Chondrocyte (in vitro differentiated cells): Measurements from ENCODE around the gene QRFPR. TPM values are rescaled to one million over a fixed set of nuclear protein-coding genes. Genes with fewer than 3 reads are reported as not detected.

Source experiments
- DNase-seq: peaks from one replicate; pipeline ENCODE4 v3.0.0; 2021; ENCODE audit warnings: mixed read lengths, low spot score
- H3K27ac Mint-ChIP-seq: one replicate; pipeline ENCODE4 v1.8.0; 2021; ENCODE audit warnings: mild to moderate bottlenecking, moderate library complexity, mixed read lengths; ENCODE audit not compliant: unreplicated experiment
- H3K27me3 Mint-ChIP-seq: 2 replicates; pipeline ENCODE4 v1.8.0; 2021; ENCODE audit warnings: low read depth, mixed read lengths
- H3K36me3 Mint-ChIP-seq: 2 replicates; pipeline ENCODE4 v1.8.0; 2021; ENCODE audit warnings: low read depth, mixed read lengths
- H3K4me1 Mint-ChIP-seq: 2 replicates; pipeline ENCODE4 v1.8.0; 2021; ENCODE audit warnings: low read depth, mild to moderate bottlenecking, mixed read lengths
- H3K4me3 Mint-ChIP-seq: one replicate; pipeline ENCODE4 v1.8.0; 2021; ENCODE audit warnings: mild to moderate bottlenecking, moderate library complexity, mixed read lengths; ENCODE audit not compliant: unreplicated experiment
- H3K9me3 Mint-ChIP-seq: 2 replicates; pipeline ENCODE4 v1.8.0; 2021; ENCODE audit warnings: low read depth, mixed read lengths
- total RNA-seq: library from RNA; stranded (reverse); gene quantifications from 3 replicates; pipeline ENCODE4 v1.2.1, GENCODE V29; 2021
- TF ChIP-seq, protein P1 (sequence below): fragments of 200-600 bp; sonication (generic); IDR thresholded peaks from 2 replicates; pipeline ENCODE4 v1.5.0; 2021; ENCODE audit warnings: antibody characterized with exemption, mild to moderate bottlenecking, moderate library complexity

QRFPR gene
- total RNA-seq, 1 donor from 2014 or later, result not detected

DNA sequence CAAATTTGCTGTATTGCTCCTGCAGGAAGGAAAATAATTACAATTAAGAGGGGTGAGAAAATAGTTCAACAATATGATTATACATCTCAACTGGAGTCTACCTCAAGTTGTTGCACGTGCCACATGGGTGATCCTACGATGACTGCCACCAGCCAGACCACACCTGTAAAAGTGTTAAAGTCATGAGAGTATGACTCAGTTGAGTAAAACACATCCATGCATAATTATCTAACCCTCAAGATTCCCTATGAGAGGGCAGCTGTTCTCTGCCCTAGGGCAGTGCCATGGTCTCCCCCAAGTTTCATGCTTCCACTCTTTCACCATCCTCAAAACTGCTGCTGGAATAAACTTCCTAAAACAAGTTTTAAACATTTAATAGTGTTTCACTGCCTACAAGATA lies 44.1 kb downstream of the QRFPR start:
- Mint-ChIP-seq H3K27ac (no peak overlapping the region), H3K4me3 (no peak overlapping the region), H3K36me3 (no peaks in the 10 kb centered on the region)

DNA sequence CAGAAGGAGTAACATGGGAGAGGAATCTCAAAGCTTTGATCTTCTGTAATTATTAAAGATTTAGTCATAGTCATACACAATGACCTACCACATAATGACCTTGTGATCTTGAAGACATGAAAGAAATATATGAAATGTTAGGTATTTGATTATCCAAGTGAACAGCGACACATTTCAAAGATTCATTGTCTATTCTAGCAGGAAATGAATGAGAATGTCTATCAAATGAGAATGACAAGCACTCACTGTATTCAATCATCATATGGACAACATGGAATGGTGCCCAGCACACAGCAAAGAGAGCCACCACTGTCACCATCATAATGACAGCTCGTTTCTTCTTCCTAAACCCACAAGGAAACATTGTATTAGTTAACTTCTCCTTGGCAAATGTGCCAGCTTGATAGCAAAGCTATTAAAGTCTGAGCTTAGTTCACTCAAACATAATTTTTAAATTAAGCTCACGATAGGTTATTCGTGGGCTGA lies 50.6 kb downstream of the QRFPR start:
- peaks cover 9% of the 10 kb centered on the region for H3K27me3 Mint-ChIP-seq

More for the DNA sequence above, 44.1 kb downstream of the QRFPR start:
- TF ChIP-seq, protein P1, sequence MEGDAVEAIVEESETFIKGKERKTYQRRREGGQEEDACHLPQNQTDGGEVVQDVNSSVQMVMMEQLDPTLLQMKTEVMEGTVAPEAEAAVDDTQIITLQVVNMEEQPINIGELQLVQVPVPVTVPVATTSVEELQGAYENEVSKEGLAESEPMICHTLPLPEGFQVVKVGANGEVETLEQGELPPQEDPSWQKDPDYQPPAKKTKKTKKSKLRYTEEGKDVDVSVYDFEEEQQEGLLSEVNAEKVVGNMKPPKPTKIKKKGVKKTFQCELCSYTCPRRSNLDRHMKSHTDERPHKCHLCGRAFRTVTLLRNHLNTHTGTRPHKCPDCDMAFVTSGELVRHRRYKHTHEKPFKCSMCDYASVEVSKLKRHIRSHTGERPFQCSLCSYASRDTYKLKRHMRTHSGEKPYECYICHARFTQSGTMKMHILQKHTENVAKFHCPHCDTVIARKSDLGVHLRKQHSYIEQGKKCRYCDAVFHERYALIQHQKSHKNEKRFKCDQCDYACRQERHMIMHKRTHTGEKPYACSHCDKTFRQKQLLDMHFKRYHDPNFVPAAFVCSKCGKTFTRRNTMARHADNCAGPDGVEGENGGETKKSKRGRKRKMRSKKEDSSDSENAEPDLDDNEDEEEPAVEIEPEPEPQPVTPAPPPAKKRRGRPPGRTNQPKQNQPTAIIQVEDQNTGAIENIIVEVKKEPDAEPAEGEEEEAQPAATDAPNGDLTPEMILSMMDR, result no peak
- H3K9me3 Mint-ChIP-seq, result no peaks in the 10 kb centered on the region
- H3K27me3 Mint-ChIP-seq, result no peaks in the 10 kb centered on the region
- DNase-seq, result no peak
- H3K4me1 Mint-ChIP-seq, result no peaks in the 10 kb centered on the region

DNA sequence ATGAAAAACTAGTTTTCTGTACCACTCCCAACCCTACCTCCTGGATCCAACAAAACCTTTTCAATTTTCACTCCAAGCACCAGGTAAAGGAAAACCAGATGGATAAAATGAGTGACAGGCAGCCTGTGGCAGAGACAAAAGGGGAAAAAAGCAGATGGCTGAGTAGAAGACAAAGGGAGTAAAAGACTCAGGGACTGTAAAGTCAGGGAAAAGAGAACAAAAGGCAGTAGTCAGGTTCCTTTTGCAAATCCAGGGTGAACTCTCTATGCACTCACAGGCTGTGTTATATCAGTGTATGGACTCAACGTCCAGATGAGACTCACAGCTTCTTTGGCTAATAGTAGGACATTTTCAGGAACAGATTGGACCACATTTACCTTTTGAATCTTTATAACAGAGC lies 54.2 kb downstream of the QRFPR start:
- no peak for DNase-seq
- Mint-ChIP-seq H3K27ac (no peak overlapping the region), H3K36me3 (no peaks in the 10 kb centered on the region), H3K4me3 (no peak overlapping the region), H3K27me3 (peaks cover 19% of the 10 kb centered on the region), H3K9me3 (no peaks in the 10 kb centered on the region), H3K4me1 (no peaks in the 10 kb centered on the region)
- TF ChIP-seq, protein P1, result no peak

More for the DNA sequence above, 50.6 kb downstream of the QRFPR start:
- H3K4me3 Mint-ChIP-seq, result no peak overlapping the region
- TF ChIP-seq, protein P1, result no peak
- H3K27ac Mint-ChIP-seq, result no peak overlapping the region
- H3K36me3 Mint-ChIP-seq, result no peaks in the 10 kb centered on the region
- H3K9me3 Mint-ChIP-seq, result no peaks in the 10 kb centered on the region
- no peaks in the 10 kb centered on the region for H3K4me1 Mint-ChIP-seq
- DNase-seq, result no peak

DNA sequence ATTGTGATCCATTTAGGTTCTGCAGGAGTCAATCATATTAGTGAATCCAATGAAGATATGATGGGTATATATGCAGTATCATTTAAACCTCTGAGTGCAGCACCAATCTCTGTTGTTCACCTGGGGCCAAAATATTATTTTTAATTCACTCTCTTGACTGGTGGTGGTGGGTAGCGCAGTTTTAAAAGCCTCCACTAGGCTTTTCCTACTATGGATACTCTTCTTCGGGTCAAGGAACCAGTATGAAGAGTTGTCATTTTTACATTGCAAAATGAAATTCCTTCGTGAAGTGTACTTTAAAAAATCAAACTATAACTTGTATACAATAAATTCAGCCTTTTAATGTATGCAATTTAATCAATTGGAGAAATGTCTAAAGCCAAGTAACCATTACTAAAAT lies 56.5 kb downstream of the QRFPR start:
- peaks cover 26% of the 10 kb centered on the region for H3K27me3 Mint-ChIP-seq
- no peaks in the 10 kb centered on the region for H3K4me1 Mint-ChIP-seq
- no peak overlapping the region for H3K27ac Mint-ChIP-seq
- no peaks in the 10 kb centered on the region for H3K36me3 Mint-ChIP-seq
- TF ChIP-seq, protein P1, result no peak
- H3K9me3 Mint-ChIP-seq, result no peaks in the 10 kb centered on the region
- no peak overlapping the region for H3K4me3 Mint-ChIP-seq
- DNase-seq, result no peak

DNA sequence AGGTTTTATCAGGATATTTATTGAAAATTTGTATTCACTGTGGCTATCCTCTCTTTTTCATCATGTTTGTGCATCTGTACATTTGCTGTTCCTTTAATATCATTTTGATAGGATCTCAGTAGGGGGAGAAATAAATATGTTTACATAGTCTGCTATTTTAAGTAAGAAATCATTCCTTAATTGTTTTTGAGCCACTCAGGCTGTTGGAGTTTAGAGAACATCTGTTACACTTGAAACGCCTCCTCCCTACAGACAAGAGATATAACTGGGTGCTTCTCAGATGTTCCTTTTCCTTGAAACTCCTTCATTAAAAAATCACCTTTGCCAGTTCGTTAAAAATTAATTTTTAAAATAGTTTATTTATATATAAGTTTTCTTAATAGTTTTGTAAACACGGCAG lies 59.4 kb downstream of the QRFPR start:
- peaks cover 18% of the 10 kb centered on the region for H3K27me3 Mint-ChIP-seq
- no peak overlapping the region for H3K27ac Mint-ChIP-seq
- no peaks in the 10 kb centered on the region for H3K9me3 Mint-ChIP-seq
- DNase-seq, result no peak
- TF ChIP-seq, protein P1, result no peak
- no peak overlapping the region for H3K4me3 Mint-ChIP-seq
- no peaks in the 10 kb centered on the region for H3K4me1 Mint-ChIP-seq
- no peaks in the 10 kb centered on the region for H3K36me3 Mint-ChIP-seq
